ENCODE data around the gene AKAP11.

DNA sequence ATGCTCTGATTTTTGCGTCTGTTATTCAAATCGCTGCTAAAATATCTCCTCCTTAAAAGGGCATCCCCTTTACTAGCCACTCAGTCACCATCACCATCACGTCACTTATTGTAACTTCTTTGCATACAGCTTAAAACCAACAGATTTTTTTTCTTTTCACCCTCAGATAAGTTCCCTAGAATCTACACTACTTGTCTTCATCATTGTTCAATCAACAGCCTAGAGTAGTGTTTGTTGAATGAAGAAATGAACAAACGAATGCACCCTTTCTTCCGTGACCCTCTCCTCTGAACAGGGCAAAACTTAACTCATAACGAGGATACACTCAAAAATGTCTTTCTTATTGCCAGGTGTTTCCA, 1.1 kb upstream of the AKAP11 start:
- TF ChIP-seq, protein P1, sequence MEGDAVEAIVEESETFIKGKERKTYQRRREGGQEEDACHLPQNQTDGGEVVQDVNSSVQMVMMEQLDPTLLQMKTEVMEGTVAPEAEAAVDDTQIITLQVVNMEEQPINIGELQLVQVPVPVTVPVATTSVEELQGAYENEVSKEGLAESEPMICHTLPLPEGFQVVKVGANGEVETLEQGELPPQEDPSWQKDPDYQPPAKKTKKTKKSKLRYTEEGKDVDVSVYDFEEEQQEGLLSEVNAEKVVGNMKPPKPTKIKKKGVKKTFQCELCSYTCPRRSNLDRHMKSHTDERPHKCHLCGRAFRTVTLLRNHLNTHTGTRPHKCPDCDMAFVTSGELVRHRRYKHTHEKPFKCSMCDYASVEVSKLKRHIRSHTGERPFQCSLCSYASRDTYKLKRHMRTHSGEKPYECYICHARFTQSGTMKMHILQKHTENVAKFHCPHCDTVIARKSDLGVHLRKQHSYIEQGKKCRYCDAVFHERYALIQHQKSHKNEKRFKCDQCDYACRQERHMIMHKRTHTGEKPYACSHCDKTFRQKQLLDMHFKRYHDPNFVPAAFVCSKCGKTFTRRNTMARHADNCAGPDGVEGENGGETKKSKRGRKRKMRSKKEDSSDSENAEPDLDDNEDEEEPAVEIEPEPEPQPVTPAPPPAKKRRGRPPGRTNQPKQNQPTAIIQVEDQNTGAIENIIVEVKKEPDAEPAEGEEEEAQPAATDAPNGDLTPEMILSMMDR (IDR thresholded peaks at IDR 0.05): no peak
- TF ChIP-seq POLR2A (IDR thresholded peaks at IDR 0.05) (no peak), EP300 (IDR thresholded peaks at IDR 0.05) (no peak)

Data from ovary (tissue), 3 donors.